HepG2 (cell line): ENCODE measurements around the gene S100A16. TPM values are rescaled to one million over a fixed set of nuclear protein-coding genes. Genes with fewer than 3 reads are reported as not detected.

ENCODE experiments used
- AGO2 ChIP-seq: fragments of 200-400 bp; formaldehyde crosslinking; optimal IDR thresholded peaks from 2 replicates; pipeline ENCODE3; 2017; ENCODE audit warnings: mild to moderate bottlenecking, low read depth, low read length, moderate library complexity
- CENPX ChIP-seq: sonication (generic); formaldehyde crosslinking; IDR thresholded peaks from 2 replicates; pipeline ENCODE4 v1.9.0; 2021; ENCODE audit warnings: mild to moderate bottlenecking, missing genetic modification reagents, moderate library complexity
- ERF ChIP-seq: IDR thresholded peaks from 2 replicates; pipeline ENCODE4 v1.6.1; 2018; ENCODE audit warnings: missing biosample characterization, missing genetic modification reagents
- GABPB1 ChIP-seq: IDR thresholded peaks from 2 replicates; pipeline ENCODE4 v1.6.1; 2016; ENCODE audit warnings: mild to moderate bottlenecking, missing genetic modification reagents, moderate library complexity, missing compliant biosample characterization
- GATAD1 ChIP-seq: IDR thresholded peaks from 2 replicates; pipeline ENCODE4 v1.6.1; 2016; ENCODE audit warnings: missing genetic modification reagents, missing compliant biosample characterization
- ZNF34 ChIP-seq: sonication (generic); formaldehyde crosslinking; IDR thresholded peaks from 2 replicates; pipeline ENCODE4 v1.4.0; 2020; ENCODE audit warnings: mild to moderate bottlenecking, missing genetic modification reagents, borderline replicate concordance
- polyA plus RNA-seq, 8 experiments: library from polyadenylated mRNA; depleted of rRNA in 3 of 8; stranded (reverse) in 7 of 8; unstranded in 1 of 8; fragments of >200 nt; fragmentation: Illumina TruSeq in 4 of 8; extraction: Trizol in 4 of 8; gene quantifications; 2 replicates each; pipeline versions ENCODE4 v1.2.1 to v1.2.3, GENCODE V29; 2011 to 2016; ENCODE audit warnings: low read depth in 4 of 8, missing spikeins in 1 of 8, mixed read lengths in 1 of 8; ENCODE audit not compliant: insufficient read depth in 1 of 8
- total RNA-seq, 5 experiments: library from RNA; depleted of rRNA; stranded (reverse); fragments of >200 nt; fragmentation: Illumina TruSeq; extraction: Trizol; gene quantifications; 2 replicates each; pipeline ENCODE4 v1.2.3, GENCODE V29; 2016; ENCODE audit warnings: low read depth in 1 of 5
- TF ChIP-seq, protein P1 (sequence below), 2 experiments: fragments of 450-650 bp in 1 of 2; sonication (generic) in 1 of 2; formaldehyde crosslinking in 1 of 2; IDR thresholded peaks; 2 replicates each; pipeline versions ENCODE4 v1.6.1 to v1.8.0; 2016 to 2022; ENCODE audit warnings: antibody characterized with exemption in 1 of 2, mild to moderate bottlenecking in 1 of 2, missing genetic modification reagents in 1 of 2
- TF ChIP-seq, protein P2 (sequence below): IDR thresholded peaks from 2 replicates; pipeline ENCODE4 v1.6.1; 2016; ENCODE audit warnings: mild to moderate bottlenecking, missing biosample characterization, missing genetic modification reagents
- TF ChIP-seq, protein P3 (sequence below), 2 experiments: sonication (generic) in 1 of 2; formaldehyde crosslinking in 1 of 2; IDR thresholded peaks; 2 replicates each; pipeline versions ENCODE4 v1.6.1 to v1.9.0; 2014 to 2022; ENCODE audit warnings: antibody characterized with exemption in 1 of 2, borderline replicate concordance in 1 of 2, inconsistent platforms in 1 of 2, low read depth in 1 of 2, missing genetic modification reagents in 1 of 2
- TF ChIP-seq, protein P4 (sequence below): sonication (generic); formaldehyde crosslinking; IDR thresholded peaks from 2 replicates; pipeline ENCODE4 v1.9.0; 2021; ENCODE audit warnings: missing genetic modification reagents, mild to moderate bottlenecking, borderline replicate concordance

The S100A16 gene
- total and polyA plus RNA-seq, 2 of the 13 experiments (the other 11 are each of a cell fraction or from before 2014, with no cell fraction given) = 46.0 to 195 TPM

DNA sequence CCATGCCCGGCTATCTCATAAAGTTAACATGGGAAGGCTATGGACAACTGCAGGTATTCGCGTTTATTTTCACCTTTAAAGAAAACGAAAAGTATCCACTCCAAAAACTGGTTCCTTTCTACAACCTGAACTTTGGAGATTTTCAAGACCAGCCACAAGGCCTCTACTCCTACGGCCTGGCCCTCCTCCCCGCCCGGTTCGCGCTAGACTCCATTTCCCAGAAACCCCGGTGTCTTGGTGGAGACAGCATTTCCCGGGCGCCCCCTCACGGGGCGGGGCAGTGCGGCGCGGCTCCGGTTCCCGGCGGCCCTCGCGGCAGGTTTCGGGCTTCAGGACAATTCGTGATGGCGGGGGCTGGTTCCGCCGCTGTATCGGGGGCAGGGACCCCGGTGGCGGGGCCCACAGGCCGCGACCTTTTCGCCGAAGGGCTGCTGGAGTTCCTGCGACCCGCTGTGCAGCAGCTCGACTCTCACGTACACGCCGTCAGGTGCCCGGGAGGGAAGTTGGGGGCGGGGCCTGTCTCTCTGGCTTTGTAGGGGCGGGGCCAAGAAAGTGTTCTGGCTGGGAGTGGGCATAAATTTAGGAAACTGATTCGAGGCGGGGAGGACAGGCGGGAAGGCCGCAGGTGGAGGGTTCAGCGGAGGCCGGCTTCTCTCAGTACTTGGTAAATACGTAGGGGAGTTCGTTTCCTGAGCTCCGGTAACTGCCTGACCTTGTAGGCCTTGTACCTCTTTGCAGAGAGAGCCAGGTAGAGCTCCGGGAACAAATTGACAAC is 45.6 kb upstream of the S100A16 start, which contains the start of gene SNAPIN (continued):
- TF ChIP-seq, protein P1, sequence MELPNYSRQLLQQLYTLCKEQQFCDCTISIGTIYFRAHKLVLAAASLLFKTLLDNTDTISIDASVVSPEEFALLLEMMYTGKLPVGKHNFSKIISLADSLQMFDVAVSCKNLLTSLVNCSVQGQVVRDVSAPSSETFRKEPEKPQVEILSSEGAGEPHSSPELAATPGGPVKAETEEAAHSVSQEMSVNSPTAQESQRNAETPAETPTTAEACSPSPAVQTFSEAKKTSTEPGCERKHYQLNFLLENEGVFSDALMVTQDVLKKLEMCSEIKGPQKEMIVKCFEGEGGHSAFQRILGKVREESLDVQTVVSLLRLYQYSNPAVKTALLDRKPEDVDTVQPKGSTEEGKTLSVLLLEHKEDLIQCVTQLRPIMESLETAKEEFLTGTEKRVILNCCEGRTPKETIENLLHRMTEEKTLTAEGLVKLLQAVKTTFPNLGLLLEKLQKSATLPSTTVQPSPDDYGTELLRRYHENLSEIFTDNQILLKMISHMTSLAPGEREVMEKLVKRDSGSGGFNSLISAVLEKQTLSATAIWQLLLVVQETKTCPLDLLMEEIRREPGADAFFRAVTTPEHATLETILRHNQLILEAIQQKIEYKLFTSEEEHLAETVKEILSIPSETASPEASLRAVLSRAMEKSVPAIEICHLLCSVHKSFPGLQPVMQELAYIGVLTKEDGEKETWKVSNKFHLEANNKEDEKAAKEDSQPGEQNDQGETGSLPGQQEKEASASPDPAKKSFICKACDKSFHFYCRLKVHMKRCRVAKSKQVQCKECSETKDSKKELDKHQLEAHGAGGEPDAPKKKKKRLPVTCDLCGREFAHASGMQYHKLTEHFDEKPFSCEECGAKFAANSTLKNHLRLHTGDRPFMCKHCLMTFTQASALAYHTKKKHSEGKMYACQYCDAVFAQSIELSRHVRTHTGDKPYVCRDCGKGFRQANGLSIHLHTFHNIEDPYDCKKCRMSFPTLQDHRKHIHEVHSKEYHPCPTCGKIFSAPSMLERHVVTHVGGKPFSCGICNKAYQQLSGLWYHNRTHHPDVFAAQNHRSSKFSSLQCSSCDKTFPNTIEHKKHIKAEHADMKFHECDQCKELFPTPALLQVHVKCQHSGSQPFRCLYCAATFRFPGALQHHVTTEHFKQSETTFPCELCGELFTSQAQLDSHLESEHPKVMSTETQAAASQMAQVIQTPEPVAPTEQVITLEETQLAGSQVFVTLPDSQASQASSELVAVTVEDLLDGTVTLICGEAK (IDR thresholded peaks at IDR 0.05) = no peak
- TF ChIP-seq, protein P1 (CRISPR knock-in tag; IDR thresholded peaks at IDR 0.05) = peak; percentile 74
- TF ChIP-seq, protein P2, sequence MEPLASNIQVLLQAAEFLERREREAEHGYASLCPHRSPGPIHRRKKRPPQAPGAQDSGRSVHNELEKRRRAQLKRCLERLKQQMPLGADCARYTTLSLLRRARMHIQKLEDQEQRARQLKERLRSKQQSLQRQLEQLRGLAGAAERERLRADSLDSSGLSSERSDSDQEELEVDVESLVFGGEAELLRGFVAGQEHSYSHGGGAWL (CRISPR knock-in tag) = peak; percentile 35; the same call in 1 of the 2 replicates
- TF ChIP-seq GATAD1 (CRISPR knock-in tag) (peak; percentile 84), GABPB1 (CRISPR knock-in tag) (peak; percentile 94), AGO2 (peak; percentile 56), ERF (CRISPR knock-in tag) (0 out of 2 replicates have a peak, but pooled peaks have one; percentile 34), ZNF34 (CRISPR knock-in tag) (no peak), CENPX (no peak)
- TF ChIP-seq, protein P3, sequence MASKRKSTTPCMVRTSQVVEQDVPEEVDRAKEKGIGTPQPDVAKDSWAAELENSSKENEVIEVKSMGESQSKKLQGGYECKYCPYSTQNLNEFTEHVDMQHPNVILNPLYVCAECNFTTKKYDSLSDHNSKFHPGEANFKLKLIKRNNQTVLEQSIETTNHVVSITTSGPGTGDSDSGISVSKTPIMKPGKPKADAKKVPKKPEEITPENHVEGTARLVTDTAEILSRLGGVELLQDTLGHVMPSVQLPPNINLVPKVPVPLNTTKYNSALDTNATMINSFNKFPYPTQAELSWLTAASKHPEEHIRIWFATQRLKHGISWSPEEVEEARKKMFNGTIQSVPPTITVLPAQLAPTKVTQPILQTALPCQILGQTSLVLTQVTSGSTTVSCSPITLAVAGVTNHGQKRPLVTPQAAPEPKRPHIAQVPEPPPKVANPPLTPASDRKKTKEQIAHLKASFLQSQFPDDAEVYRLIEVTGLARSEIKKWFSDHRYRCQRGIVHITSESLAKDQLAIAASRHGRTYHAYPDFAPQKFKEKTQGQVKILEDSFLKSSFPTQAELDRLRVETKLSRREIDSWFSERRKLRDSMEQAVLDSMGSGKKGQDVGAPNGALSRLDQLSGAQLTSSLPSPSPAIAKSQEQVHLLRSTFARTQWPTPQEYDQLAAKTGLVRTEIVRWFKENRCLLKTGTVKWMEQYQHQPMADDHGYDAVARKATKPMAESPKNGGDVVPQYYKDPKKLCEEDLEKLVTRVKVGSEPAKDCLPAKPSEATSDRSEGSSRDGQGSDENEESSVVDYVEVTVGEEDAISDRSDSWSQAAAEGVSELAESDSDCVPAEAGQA (IDR thresholded peaks at IDR 0.05; ENCODE audit: low read depth) = 0 out of 2 replicates have a peak, but pooled peaks have one; percentile 49
- TF ChIP-seq, protein P3 (CRISPR knock-in tag; IDR thresholded peaks at IDR 0.05; ENCODE audit: borderline replicate concordance) = no peak
- TF ChIP-seq, protein P4, sequence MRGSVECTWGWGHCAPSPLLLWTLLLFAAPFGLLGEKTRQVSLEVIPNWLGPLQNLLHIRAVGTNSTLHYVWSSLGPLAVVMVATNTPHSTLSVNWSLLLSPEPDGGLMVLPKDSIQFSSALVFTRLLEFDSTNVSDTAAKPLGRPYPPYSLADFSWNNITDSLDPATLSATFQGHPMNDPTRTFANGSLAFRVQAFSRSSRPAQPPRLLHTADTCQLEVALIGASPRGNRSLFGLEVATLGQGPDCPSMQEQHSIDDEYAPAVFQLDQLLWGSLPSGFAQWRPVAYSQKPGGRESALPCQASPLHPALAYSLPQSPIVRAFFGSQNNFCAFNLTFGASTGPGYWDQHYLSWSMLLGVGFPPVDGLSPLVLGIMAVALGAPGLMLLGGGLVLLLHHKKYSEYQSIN = no peak
